Measurements from ENCODE around the gene FAM114A1. TPM values are rescaled to one million over a fixed set of nuclear protein-coding genes. Genes with fewer than 3 reads are reported as not detected.

The FAM114A1 gene
- total and polyA plus RNA-seq, 2 experiments from 2014 or later: 32.2 to 39.9 TPM

DNA sequence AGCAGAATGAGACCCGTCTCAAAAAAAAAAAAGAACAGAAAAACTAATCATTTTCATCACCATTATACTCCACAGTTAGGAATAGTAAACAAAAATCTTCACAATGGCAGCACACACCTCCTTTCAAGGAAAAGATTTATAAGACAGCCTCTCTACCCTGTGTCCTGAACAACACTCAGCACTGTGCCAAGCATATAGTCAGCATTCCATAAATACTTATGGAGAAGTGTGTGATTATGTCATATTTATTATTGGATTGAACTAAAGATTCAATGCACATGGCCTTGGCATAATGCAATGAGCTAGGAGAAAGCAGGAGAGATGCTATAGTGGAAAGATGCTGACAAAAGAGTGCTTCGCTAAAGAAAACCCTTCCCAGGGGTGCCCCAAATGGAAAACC is 52.6 kb downstream of the FAM114A1 start:
- TF ChIP-seq, protein P1, sequence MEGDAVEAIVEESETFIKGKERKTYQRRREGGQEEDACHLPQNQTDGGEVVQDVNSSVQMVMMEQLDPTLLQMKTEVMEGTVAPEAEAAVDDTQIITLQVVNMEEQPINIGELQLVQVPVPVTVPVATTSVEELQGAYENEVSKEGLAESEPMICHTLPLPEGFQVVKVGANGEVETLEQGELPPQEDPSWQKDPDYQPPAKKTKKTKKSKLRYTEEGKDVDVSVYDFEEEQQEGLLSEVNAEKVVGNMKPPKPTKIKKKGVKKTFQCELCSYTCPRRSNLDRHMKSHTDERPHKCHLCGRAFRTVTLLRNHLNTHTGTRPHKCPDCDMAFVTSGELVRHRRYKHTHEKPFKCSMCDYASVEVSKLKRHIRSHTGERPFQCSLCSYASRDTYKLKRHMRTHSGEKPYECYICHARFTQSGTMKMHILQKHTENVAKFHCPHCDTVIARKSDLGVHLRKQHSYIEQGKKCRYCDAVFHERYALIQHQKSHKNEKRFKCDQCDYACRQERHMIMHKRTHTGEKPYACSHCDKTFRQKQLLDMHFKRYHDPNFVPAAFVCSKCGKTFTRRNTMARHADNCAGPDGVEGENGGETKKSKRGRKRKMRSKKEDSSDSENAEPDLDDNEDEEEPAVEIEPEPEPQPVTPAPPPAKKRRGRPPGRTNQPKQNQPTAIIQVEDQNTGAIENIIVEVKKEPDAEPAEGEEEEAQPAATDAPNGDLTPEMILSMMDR (IDR thresholded peaks at IDR 0.05; ENCODE audit: low read depth, low read length): no peak
- peaks cover 4% of the 10 kb centered on the region for H3K36me3 ChIP-seq
- H3K4me3 ChIP-seq: no peak overlapping the region
- H3K9me3 ChIP-seq (ENCODE audit: low read depth): no peaks in the 10 kb centered on the region
- no peaks in the 10 kb centered on the region for H3K4me1 ChIP-seq (ENCODE audit: low read depth)
- no peaks in the 10 kb centered on the region for H3K27me3 ChIP-seq
- DNase-seq (ENCODE audit: low read depth in 1 of 2, low spot score in 1 of 2): no peak
- H3K27ac ChIP-seq: no peak overlapping the region

DNA sequence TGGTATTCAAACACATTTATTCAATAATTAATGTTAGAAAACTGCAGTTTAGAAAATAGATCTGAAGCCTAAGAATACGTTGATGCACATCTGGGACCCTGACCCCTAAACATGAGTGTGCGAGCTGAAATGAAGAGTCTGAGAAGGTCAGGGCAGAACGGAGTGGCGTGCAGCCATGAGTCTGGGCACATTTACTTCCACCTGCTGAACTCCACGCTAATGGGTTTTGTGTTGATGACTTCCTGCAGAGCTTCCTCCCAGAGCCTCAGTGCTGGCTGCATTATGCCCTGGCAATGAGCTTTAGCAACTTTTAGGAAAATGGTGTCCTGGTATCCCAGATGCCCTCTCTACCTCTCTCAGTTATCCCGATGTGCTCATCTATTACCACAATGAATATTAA is 53.1 kb downstream of the FAM114A1 start:
- no peak for DNase-seq (ENCODE audit: low read depth in 1 of 2, low spot score in 1 of 2)
- Histone ChIP-seq H3K27ac (no peak overlapping the region), H3K27me3 (no peaks in the 10 kb centered on the region), H3K4me1 (ENCODE audit: low read depth) (no peaks in the 10 kb centered on the region), H3K9me3 (ENCODE audit: low read depth) (no peaks in the 10 kb centered on the region), H3K36me3 (peaks cover 4% of the 10 kb centered on the region), H3K4me3 (no peak overlapping the region)
- TF ChIP-seq, protein P1 (IDR thresholded peaks at IDR 0.05; ENCODE audit: low read depth, low read length): no peak

DNA sequence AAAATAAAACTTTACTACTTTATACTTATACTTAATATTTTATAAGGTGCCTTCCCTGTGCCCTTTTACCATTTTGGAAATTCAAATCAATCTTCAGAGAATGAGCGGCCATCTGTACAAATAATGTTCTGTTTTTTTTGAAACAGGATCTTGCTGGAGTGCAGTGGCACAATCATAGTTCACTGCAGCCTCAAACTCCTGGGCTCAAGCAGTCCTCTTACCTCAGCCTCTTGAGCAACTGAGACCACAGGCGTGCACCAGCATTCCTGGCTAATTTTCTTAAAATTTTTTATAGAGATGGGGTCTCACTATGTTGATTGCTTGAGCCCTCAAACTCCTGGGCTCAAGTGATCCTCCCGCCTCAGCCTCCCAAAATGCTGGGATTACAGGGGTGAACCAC is 53.5 kb downstream of the FAM114A1 start:
- no peak overlapping the region for H3K27ac ChIP-seq
- no peak for DNase-seq (ENCODE audit: low read depth in 1 of 2, low spot score in 1 of 2)
- H3K9me3 ChIP-seq (ENCODE audit: low read depth): no peaks in the 10 kb centered on the region
- no peaks in the 10 kb centered on the region for H3K27me3 ChIP-seq
- no peak overlapping the region for H3K4me3 ChIP-seq
- TF ChIP-seq, protein P1 (IDR thresholded peaks at IDR 0.05; ENCODE audit: low read depth, low read length): no peak
- peaks cover 4% of the 10 kb centered on the region for H3K36me3 ChIP-seq
- no peaks in the 10 kb centered on the region for H3K4me1 ChIP-seq (ENCODE audit: low read depth)

DNA sequence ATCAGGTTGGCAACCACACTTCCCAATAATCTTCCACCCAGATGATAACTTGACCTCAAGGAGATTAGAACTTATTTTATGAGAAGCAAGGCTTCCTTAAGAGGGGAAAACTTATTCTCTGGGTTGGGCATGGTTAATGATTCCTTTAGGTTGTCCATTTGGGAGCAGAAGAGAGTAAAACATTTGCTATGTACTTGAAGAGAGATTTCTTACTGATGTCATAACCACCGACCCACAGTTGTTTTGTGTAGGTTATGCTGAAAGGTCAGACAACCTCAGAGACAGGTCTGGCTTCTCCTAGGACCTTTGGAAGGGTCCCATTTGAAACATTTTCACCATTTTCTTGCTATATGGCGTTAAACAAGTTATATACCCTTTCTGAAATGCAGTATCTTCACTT is 56.1 kb downstream of the FAM114A1 start:
- H3K27ac ChIP-seq: no peak overlapping the region
- no peaks in the 10 kb centered on the region for H3K4me1 ChIP-seq (ENCODE audit: low read depth)
- TF ChIP-seq, protein P1 (IDR thresholded peaks at IDR 0.05; ENCODE audit: low read depth, low read length): no peak
- DNase-seq (ENCODE audit: low read depth in 1 of 2, low spot score in 1 of 2): no peak
- H3K9me3 ChIP-seq (ENCODE audit: low read depth): no peaks in the 10 kb centered on the region
- no peaks in the 10 kb centered on the region for H3K27me3 ChIP-seq
- H3K4me3 ChIP-seq: no peak overlapping the region
- H3K36me3 ChIP-seq: peaks cover 4% of the 10 kb centered on the region

DNA sequence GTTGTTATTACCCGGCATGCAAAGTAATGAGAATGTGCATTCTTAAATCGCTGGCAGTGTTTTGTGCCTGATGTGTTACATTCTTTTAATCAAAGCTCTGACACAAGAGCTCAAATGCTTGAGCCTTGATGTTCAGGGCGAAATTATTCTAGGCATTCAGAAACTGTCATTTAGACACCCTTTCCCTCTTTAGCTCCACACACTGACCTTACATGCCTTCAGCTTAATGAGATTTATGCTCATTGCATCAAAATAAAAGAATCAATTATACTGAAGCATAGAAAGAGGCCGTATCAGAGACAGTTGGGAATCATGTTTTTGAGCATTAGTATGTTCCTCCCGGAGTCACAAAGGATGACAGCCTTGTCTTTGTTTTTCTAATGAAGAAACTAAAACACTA is 56.7 kb downstream of the FAM114A1 start:
- Histone ChIP-seq H3K4me3 (no peak overlapping the region), H3K27ac (no peak overlapping the region), H3K9me3 (ENCODE audit: low read depth) (no peaks in the 10 kb centered on the region), H3K36me3 (peaks cover 4% of the 10 kb centered on the region), H3K4me1 (ENCODE audit: low read depth) (no peaks in the 10 kb centered on the region), H3K27me3 (no peaks in the 10 kb centered on the region)
- DNase-seq (ENCODE audit: low read depth in 1 of 2, low spot score in 1 of 2): no peak
- TF ChIP-seq, protein P1 (IDR thresholded peaks at IDR 0.05; ENCODE audit: low read depth, low read length): no peak
